Activated effector memory CD4-positive, alpha-beta T cell treated with anti-CD3 and anti-CD28 coated beads, Interleukin-2, amount 50 U/mL, for 16 hours (primary cell): ENCODE data around the gene DUSP8.

Source experiments
- DNase-seq: peaks from one replicate; pipeline ENCODE4 v3.0.0-alpha.2; 2020

DUSP8 gene

GRCh38 chr11:1531449-1532013 is 40.5 kb downstream of the DUSP8 start:
- DNase-seq: no peak

- DNase-seq: no peak
Observed at GRCh38 chr11:1530686-1531448, 41.2 kb downstream of the DUSP8 start.

DNA sequence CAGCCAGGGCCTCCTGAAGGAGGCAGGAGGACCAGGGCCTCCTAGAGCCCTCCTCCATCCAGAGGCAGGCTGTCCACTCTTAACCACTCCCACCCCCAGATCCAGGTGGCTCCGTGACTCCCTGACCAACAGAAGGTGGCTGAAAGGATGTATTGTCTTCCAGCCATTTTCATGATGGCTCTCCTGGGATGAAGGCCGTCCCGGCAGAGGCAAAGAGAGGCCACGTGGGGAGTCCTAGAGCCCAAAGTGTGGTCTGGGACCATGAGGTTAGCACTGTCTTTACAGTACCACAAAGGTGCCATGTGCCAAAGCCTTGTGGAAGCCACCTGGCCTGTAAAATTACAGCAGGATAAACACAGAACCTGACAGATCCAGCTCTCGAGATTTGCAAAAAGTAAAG is 42.3 kb downstream of the DUSP8 start:
- no peak for DNase-seq

DNA sequence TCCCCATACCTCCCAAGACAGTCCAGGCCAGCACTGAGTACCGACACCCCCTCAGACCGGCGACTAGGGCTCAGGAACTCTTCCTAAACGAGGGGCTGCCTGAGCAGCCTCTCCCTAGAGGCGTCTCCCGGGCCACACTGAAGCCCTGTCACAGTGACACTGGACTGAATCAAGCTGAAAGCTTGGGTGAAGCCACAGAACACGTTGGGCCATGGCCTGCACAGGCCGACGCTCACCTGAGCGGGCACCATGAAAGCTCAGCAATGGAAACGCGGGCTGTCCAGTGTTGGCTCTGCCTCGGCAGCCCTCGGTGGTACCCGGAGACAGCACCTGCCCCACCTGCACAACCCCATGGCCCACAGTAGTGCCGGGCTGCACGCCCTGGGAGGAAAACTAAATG is 42.8 kb downstream of the DUSP8 start:
- no peak for DNase-seq

DNA sequence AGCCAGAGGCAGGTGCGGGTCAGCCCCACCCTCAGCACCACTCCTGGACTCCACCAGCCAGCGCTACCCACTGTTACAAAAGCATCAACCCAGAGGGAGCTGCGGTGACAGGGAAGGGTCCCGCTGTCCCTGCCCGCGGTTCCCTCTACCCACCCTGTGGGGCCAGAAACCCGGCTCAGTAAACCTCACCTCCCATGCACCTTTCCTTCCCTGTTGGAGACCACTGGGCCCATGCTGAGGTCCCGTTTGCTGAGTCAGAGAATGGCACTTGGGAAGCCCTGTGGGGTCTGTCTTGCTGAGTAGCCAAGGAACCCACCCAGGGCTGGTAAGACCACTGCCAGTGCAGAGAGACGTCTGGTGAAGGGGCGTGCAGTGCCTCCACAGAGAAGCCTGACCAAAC is 43.4 kb downstream of the DUSP8 start:
- DNase-seq: no peak

- DNase-seq: no peak
Observed at GRCh38 chr11:1526785-1527184, 45.3 kb downstream of the DUSP8 start.

GRCh38 chr11:1523779-1524178 is 48.3 kb downstream of the DUSP8 start:
- DNase-seq: no peak

DNA sequence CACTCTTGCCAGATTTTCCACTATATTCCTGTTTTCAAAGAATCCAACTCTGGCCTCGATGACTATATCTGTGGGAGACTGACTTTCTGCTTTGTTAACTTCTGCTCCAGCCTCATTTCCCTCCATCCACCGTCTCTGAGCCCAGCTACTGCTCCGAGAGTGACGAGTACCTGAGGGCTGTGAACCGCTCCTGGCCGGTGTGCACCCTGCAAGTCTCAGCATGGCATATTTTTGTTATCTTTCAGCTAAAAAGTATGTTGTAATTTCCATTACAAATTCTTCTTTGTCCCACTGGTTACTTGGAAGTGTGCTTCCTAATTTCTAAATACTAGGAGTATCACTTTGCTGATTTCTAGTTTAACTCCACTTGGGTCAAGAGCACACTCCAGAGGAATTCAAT is 49.0 kb downstream of the DUSP8 start:
- no peak for DNase-seq

- no peak for DNase-seq
Observed at GRCh38 chr11:1522081-1522424, 50.0 kb downstream of the DUSP8 start.

DNA sequence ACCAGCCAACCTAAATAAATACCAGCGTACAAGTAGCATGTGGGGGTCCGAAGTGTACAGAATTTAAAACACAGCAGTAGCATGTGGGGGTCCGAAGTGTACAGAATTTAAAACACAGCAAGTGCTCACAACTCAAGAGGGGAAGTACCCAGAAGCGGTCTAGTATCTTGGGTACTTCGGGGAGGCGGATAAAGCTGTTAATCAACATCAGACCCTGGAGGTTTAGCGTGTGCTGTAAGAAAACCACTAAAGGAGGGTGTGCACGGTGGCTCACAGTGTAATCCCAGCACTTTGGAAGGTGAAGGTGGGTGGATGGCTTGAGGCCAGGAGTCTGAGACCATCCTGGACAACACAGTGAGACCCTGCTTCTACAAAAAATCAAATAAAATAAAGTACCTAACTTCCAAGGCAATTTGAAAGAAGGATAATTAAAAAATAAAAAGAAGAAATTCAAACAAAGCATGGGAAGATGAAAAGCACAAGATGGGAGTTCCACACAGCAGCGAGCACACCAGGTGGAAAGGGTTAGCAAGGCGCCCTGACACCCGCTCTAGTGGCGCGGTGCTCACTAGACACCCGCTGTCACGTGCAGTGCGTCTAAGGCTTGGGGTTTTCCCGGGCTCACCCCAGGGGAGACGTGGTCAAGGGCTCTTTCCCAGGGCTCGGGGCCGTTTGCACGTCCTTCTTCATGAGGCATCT is 50.5 kb downstream of the DUSP8 start:
- DNase-seq: no peak

DNA sequence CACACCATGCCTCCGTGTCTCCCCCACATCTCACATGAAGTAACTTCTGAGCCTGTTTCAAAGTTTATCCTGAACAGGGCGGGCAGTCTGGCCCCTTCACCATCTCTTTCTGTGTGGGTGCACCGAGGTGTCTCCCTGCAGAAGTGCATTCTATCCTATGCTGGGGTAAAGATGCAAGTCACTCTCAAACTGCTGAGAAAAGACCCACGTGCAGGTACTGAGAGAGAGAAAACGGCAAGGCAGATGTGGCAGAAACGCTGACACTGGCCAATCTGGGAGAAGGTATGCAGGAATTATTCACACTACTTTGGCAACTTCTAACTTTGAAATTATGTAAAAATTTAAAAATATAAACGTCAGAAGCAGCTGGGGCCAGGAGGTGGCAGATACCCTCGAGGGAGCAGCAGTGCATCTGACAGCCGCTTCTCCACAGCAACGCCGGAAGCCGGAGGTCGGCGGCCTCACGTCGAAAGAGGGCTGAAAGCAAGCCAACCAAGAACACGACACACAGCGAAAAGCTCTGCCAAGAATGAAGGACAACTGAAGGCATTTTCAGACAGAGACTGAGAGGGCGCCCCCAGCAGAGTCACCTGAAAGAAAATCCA is 51.3 kb downstream of the DUSP8 start:
- DNase-seq: no peak

DNA sequence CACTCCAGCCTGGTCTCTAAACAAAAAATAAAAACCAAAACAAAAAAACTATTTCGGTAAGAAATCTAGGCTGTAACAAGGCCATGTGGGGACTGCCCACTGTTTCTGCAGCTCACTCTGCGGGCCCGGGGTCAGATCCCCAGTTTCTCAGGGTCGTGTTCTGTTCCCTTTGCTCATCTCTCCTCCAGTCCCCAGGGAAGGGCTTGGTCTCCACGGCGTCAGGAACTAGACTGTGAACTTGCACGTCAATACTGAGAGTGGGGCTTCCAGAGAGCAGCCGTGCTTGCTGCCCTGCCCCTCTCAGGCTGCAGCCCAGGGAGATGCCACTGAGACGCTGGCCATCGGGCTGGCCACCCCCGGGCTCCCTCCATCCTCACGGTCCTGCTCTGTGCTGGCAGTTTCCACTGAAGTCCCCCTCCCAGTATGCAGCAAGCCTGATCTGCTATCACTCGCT is 51.8 kb downstream of the DUSP8 start:
- no peak for DNase-seq

DNA sequence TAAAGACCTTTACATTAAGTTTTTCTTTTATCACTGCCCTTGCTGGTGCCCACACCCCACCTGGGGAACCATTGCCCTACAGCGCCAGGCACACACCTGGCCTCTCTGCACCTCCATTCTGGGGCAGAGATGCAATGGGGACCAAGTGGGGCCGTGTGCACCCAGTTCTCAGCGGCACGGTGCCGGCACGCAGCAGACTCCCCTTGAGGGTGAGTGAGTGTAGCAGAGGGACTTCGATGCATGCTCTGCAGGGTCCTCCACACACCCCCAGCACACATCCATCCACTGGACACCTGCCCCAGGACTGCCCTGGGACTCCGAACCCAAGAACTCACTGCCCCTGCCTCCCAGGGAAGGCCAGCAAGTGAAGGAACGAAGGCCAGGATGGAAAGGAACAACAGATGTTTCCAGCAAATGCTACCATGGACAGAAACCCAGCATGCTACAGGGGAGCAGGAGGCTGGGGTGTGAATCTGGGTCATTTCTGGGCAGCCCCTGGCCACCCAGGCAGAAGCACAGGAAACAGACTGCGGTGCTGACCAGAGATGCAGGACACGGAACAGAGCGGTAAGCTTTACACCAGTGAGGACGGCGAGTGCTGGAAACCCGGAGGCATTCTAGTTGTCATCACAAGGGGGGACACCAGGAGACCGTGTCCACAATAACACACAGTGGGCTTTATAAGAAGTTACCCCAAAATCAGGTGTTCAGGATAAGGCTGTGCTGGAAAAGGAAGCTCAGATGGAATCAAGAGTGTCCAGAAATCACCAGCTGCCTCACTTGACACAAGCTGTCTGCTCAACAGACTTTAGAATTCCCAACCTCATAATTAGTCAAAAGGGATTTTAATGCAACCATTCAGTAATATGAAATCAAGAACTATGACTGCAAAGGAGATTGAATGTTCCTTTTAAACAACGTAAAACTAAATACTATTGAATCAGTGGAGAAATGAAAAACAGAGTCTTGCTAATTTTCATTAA is 52.8 kb downstream of the DUSP8 start:
- no peak for DNase-seq

DNA sequence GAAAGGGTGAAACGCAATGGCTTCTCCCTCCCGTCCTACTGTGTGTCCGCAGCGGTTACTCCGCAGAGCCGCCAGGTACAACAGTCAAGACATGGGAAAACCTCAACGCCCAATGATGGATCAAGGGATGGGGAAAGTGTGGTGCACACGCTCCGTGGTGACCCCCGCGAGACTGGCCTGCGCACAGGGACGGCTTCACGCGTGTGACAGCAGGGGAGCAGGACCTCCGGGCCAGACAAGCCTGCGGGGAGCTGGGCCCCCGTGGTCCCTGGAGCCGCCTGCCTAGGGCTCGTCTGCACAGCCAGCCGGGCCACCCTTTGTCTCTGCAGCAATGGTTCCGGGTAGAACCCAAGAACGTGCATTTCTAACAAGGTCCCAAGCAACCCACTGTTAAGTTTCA is 53.8 kb downstream of the DUSP8 start:
- DNase-seq: no peak

DNA sequence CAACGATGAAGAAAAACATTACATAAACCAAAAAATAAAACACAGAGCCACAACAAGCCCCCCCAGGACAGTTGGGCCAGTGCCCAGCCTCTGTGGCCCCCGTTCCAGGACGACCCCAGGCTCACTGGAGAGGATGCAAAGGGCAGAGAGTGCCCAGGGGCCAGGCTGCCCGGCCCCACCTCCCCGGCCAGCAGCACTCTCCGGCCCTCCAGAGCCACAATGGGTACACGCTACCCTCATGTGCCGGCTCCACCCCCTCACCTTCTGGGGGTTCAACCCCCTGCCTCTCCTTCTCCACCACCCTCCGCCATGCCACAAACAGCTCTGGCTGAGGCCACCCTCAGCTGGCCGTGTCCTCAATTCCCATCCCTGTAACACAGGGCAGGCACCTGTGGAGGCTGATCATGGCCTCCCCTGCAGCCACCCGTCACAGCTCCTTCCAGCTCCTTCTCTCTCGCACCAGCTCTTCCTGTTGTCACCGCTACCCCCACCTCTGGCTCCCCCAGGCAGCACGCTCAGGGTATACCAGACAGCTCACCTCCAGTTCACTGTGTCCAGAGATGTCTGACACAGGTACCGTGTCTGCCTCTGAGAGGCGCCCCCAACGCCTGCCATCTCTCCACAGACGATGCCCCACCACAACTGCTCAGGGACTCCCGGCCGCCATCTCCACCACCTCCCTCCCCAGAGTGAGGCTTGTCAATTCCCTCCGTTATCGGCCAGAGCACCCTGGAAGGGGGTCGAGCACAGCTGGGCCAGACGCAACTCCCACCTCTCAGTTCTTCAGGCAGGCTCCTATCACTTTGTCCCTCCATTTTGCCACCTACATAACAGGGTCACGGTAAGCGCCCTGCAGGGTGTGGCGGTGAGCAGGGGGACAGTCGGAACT is 54.7 kb downstream of the DUSP8 start:
- no peak for DNase-seq

DNA sequence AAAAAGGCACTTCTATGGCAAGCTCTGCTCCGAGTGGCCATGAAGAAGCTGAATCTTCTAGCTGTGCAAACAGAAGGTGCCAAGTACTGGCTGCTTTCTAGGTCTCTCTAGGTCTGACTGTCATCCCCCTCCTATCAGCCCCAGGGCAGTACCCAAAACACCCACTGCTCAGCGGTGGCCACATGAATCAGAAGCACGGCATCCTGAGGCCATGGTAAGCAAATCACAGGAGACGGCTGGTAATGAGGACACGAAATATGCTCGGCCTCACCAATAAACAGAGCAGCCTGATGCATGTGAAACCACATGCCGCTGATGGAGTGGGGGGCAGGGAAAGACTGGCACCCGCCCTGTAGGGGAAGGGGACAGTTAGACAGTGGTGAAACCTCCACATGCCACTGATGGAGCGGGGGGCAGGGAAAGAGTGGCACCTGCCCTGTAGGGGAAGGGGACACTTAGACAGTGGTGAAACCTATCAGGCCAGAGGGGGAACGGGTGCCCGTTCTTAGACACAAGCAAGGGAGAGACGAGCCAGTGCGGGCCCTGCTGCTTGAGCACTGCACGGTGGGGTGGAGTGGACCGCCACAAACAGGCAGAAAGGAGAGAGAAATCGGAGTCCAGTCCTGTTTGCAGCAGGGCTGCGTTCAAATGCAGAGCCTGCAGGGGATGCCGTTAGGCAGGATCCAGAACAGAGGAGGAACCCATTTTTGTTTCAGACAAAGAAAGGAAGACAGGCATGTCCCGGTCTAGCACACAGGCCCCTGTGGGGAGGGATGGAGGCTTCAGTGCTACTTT is 55.6 kb downstream of the DUSP8 start:
- DNase-seq: no peak

- peak; percentile 91 for DNase-seq
Observed at GRCh38 chr11:1515082-1516060, 56.7 kb downstream of the DUSP8 start.

- DNase-seq: no peak
Observed at GRCh38 chr11:1514336-1515061, 57.6 kb downstream of the DUSP8 start.
